GM19238 (cell line): Measurements from ENCODE around the gene BEST4.
"Not testable (repeated sequence)": the region's sequence is repeated elsewhere in the genome, so short reads cannot be mapped to it uniquely, and the experiment has no call there.

ENCODE experiments used
- DNase-seq: peaks from one replicate; pipeline ENCODE4 v3.0.0; 2011; ENCODE audit warnings: low spot score; ENCODE audit not compliant: insufficient read length

The BEST4 gene

DNA sequence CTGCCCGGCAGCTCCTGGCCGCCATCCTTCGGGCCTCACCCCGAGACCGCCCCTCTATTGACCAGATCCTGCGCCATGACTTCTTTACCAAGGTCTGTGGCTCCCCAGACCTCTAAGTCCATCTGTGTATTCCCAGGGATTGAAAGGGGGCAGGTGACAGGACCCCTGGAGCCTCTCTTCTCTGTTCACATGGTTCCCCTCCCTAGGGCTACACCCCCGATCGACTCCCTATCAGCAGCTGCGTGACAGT lies 15.0 kb upstream of the BEST4 start:
- DNase-seq = no peak

DNA sequence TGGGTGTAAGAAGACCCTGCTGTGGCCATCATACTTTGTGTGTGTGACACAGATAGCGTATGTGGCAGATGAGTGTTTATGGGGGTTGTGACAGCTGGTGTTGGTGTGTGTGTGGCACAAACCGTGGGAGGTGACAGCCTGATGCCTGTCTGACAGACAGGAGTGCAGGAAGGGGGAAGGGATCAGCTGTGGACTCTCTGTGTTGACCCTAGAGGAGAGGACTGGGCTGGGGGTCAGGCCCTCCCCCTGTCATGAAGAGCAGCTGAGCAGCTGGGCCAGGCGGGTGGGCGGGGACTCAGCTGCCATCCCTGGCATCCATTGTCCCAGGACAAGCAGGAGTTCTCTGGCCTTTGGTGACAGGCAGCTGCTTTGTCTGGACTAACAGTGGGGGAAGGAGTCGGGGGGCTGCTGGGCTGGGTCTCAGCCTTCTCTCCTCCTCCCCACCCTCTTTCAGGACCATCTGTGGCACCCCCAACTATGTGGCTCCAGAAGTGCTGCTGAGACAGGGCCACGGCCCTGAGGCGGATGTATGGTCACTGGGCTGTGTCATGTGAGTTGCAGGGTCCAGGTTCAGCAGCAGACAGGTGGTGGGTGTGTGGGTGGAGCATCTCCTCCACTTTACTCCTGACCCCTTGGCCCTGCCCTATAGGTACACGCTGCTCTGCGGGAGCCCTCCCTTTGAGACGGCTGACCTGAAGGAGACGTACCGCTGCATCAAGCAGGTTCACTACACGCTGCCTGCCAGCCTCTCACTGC lies 14.5 kb upstream of the BEST4 start:
- DNase-seq = no peak

DNA sequence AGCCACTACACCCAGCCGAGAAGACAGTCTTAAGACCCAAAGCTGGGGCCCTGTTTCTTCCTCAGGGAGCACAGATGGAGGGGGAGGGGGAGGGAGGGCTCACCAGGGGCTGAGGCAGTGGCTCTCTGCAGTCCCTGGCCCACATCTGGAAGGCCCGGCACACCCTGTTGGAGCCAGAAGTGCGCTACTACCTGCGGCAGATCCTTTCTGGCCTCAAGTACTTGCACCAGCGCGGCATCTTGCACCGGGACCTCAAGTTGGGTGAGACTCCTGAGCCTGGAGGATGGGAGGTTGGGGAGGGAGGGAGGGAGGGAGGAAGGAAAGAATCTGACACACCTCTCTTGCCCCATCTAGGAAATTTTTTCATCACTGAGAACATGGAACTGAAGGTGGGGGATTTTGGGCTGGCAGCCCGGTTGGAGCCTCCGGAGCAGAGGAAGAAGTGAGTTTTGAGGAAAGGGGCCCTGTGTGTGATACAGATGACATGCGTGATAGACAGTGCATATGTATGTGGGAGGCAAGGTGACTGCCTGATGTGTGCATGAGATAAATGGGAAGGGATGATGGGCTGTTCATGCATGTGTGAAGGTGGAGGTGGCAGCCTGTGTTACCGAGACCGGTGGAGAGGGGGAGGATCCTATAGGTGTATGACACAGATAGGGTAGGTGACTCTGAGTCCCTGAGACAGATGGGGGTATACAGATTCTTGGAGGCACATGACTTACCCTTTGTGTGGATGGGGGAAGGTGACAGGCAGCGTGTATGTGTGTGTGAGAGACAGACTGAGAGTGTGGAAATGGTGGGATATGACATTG lies 13.7 kb upstream of the BEST4 start:
- no peak for DNase-seq

DNA sequence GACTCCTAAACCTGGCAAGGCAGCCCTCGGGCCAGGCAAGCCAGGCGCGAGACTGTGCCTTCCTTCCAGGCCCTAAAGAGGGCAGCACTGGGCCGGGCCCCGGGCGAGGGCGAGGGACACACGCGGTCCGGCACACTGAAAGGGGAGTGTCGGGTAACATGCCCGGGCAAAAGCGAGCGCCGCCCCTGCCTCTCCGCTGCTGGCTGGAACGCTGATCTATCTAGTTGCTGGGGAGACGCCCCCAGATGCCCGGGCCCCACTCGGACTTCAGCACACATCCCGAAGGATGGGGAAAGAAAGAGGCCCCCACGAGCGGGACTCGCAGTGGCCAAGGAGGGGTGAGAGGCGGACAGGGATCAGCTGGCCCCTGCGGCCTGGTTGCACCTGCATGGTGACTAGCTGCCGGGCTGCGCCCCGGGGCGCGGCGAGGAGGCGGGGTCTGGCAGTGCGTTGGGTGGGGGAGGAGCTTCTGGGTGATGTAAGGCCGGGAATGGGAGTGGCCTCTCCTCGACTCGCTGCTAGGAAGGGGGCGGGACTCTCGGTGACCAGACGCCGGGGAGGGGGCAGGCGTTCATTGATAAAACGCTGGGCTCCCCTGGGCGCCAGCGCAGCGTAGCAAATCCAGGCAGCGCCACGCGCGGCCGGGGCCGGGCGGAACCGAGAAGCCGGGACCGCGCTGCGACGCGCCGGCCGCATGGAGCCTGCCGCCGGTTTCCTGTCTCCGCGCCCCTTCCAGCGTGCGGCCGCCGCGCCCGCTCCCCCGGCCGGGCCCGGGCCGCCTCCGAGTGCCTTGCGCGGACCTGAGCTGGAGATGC lies 12.0 kb upstream of the BEST4 start, which contains the start of gene PLK3:
PLK3 (plus strand) TSS at position 608 of the 815 bp plus-strand sequence; CDS start at position 695, 87 bp downstream.
- DNase-seq = peak; percentile 98

DNA sequence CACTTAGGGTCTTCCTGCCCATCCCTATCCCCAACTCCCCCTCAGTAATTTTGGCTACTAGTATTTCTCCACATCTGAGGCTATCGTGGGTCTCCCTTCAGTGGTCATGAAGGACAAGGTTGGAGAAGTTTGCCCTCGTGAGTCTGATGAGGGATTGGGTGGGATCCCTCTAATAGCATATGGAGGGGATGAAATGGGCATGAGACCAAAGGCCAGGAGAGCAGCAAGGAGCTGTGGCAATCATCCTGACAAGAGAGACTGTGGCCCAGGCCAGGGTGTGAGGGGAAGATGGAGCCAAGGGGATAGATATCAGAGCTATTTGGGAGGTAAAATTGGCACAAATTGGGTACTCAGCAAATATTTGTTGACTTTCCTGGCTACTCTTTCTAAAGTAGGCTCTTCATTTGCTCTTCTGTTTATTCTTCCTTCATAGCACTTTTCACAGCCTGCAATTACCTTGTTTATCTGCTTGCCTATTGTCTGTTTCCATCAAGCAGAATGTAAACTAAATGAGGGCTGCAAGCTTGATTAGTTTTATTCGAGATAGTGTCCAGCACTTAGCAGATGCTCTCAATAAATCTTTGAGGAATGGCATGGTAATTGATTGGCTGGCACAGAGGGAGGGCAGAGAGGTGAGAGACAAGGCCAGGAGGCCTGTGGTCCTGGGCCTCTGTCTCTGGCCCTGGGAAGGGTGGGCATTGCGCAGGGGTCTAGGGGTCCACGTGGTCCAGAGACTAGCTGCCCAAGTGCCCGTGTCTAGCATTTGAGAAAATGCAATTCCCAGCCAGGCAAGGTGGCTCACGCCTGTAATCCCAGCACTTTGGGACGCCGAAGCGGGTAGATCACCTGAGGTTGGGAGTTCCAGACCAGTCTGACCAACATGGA lies 10.8 kb upstream of the BEST4 start:
- no peak for DNase-seq

GRCh38 chr1:44797886-44798285 lies 9.9 kb upstream of the BEST4 start:
- DNase-seq = not testable (repeated sequence)

DNA sequence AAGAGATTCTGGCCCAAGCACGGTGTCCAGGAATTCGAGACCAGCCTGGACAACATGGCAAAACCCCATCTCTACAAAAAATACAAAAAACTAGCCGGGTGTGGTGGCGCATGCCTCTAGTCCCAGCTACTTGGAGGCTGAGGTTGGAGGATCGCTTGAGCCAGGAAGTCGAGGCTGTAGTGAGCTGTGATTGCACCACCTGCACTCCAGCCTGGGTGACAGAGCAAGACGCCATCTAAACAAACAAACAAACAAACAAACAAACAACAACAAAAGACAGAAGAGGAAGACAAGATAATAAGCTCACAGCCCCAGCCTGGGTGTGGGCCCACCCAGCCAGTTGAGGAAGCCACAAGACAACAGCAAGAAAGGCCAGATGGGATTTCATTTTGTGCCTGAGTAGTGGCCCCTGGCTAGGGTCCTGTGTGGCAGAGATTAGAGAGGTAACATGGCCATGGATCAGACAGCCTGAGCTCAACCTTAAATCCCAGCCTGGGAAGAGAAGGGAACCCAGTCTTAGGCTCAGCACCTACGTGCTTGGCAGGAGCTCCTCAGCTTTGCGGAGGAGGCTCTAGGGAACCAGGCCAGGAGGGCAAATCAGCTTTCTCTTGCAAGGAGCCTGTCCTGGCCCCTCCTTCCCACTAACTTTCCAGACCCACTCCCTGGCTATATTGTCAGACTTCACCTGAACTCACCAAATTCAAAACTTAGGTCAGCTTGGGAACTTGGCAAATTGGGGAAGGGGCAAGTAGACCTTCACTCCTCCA lies 4.9 kb upstream of the BEST4 start:
- DNase-seq = no peak

- DNase-seq = no peak
These were observed 3.2 kb upstream of the BEST4 start for GRCh38 chr1:44790968-44791801.

DNA sequence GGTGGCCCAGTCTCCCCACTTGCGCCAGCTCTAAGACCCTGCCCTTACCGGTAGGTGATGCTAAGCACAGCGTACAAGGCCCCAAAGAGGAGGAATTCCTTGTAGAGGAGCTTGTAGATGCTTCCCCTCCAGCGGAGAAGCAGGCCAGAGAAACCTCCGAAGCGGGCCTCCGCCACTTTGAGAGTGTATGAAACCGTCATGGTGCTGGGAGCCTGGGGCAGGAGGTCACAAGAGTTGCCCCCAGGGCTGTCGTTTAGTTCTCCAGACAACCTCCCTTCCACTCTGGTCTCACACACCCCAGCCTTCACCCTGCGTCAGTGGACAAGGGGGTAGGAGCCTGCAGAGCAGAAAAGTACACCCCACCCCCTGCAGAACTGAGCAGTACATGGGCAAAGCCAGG lies 464 bp downstream of the BEST4 start:
- no peak for DNase-seq

- no peak for DNase-seq
These were observed 1.0 kb downstream of the BEST4 start for GRCh38 chr1:44786841-44787426.

- DNase-seq = peak; percentile 65
These were observed 1.7 kb downstream of the BEST4 start for GRCh38 chr1:44786138-44786840.

GRCh38 chr1:44785501-44786137 lies 2.4 kb downstream of the BEST4 start:
- no peak for DNase-seq

DNA sequence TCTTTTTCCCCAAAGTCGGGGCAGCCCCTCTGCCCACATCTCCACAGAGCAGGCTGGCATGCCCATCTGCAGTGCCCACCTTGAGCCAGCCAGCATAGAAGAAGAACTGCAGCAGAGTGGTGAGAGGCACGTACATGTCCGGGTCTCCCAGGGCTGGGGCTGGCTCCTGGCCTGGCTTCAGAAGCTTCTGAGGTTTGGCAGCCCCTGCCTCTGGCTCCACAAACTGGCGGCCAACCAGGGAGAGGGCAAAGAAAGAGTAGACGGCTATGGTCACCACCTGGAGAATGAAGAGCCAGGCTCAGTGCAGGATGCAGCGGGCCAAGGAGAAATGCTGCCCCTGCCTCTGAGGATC lies 3.0 kb downstream of the BEST4 start:
- no peak for DNase-seq

GRCh38 chr1:44784094-44785028 lies 3.6 kb downstream of the BEST4 start:
- no peak for DNase-seq

- no peak for DNase-seq
These were observed 4.3 kb downstream of the BEST4 start for GRCh38 chr1:44783697-44784093.

GRCh38 chr1:44780583-44781121 lies 7.3 kb downstream of the BEST4 start:
- no peak for DNase-seq
